HFFc6 (cell line): Measurements from ENCODE around the gene IPO13. TPM values are rescaled to one million over a fixed set of nuclear protein-coding genes. Genes with fewer than 3 reads are reported as not detected.

Source experiments
- DNase-seq: peaks from one replicate; pipeline ENCODE4 v3.0.0-alpha.2; 2018
- H3K27ac Mint-ChIP-seq: 2 replicates; pipeline ENCODE4 v1.8.0; 2020; ENCODE audit warnings: mild to moderate bottlenecking, mixed read lengths
- H3K27me3 Mint-ChIP-seq: 2 replicates; pipeline ENCODE4 v1.8.0; 2021; ENCODE audit warnings: mild to moderate bottlenecking, moderate library complexity, mixed read lengths; ENCODE audit not compliant: insufficient read depth
- H3K36me3 Mint-ChIP-seq: 2 replicates; pipeline ENCODE4 v1.8.0; 2021; ENCODE audit warnings: low read depth, mixed read lengths
- H3K4me1 Mint-ChIP-seq: 2 replicates; pipeline ENCODE4 v1.8.0; 2020; ENCODE audit warnings: low read depth, mixed read lengths
- H3K4me3 Mint-ChIP-seq: 2 replicates; pipeline ENCODE4 v1.8.0; 2020; ENCODE audit warnings: mild to moderate bottlenecking, moderate library complexity, mixed read lengths
- H3K9me3 Mint-ChIP-seq: 2 replicates; pipeline ENCODE4 v1.8.0; 2020; ENCODE audit warnings: mild to moderate bottlenecking, mixed read lengths
- total RNA-seq, 6 experiments: library from RNA; stranded (reverse); fragmentation: NEBNext Ultra II Directional; extraction: Animal tissue kit (Norgen Biotek cat#: 25700); gene quantifications; 2 replicates in 1 of 6; 3 replicates in 5 of 6; pipeline ENCODE4 v1.2.3, GENCODE V29; 2021
- TF ChIP-seq, protein P1 (sequence below): fragments of 200-600 bp; sonication (generic); IDR thresholded peaks from 2 replicates; pipeline ENCODE4 v1.5.0; 2021; ENCODE audit warnings: antibody characterized with exemption, mild to moderate bottlenecking

IPO13 gene
- total RNA-seq, 6 experiments from 2014 or later, result 24.0 to 27.8 (median 25.0) TPM

- H3K4me1 Mint-ChIP-seq, result no peaks in the 10 kb centered on the region
- H3K27ac Mint-ChIP-seq, result no peak overlapping the region
- H3K36me3 Mint-ChIP-seq, result no peaks in the 10 kb centered on the region
- peaks cover 5% of the 10 kb centered on the region for H3K27me3 Mint-ChIP-seq
- H3K4me3 Mint-ChIP-seq, result no peak overlapping the region
- TF ChIP-seq, protein P1, sequence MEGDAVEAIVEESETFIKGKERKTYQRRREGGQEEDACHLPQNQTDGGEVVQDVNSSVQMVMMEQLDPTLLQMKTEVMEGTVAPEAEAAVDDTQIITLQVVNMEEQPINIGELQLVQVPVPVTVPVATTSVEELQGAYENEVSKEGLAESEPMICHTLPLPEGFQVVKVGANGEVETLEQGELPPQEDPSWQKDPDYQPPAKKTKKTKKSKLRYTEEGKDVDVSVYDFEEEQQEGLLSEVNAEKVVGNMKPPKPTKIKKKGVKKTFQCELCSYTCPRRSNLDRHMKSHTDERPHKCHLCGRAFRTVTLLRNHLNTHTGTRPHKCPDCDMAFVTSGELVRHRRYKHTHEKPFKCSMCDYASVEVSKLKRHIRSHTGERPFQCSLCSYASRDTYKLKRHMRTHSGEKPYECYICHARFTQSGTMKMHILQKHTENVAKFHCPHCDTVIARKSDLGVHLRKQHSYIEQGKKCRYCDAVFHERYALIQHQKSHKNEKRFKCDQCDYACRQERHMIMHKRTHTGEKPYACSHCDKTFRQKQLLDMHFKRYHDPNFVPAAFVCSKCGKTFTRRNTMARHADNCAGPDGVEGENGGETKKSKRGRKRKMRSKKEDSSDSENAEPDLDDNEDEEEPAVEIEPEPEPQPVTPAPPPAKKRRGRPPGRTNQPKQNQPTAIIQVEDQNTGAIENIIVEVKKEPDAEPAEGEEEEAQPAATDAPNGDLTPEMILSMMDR, result no peak
- no peak for DNase-seq
- H3K9me3 Mint-ChIP-seq, result no peaks in the 10 kb centered on the region
Measured at GRCh38 chr1:44012404-44012803, 65.7 kb downstream of the IPO13 start.

DNA sequence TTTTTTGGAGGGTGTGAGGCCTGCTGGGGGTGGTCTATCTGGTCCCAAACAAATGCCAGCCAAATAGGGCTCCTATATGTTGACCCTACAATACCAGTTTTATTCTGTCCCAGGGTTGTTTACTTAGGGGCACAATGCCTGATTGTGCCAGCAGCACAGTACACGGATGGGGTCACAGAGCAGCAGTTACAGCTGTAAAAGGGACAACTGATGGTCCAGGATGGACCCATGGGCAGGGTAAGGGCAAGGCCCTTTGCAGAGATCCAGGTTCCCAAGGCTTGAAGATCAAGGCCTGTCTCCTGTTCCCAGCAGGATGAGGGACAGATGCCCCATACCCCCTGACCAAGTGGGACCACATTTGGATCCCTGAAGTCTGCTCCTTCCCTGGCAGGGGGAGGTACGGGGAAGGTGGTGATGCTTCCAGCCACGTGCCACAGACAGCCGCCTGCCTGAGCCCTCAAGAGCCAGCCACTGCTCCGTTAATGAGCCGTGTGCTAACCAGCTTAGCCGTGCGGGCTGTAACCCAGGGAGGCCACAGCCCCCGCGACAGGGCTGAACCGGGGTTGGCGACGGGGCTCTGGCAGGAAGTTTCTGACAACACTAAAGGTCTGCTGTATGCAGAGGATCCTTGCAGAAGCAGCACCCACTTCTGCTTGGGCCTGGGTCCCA lies 66.3 kb downstream of the IPO13 start:
- no peak for DNase-seq
- Mint-ChIP-seq H3K27me3 (peaks cover 4% of the 10 kb centered on the region), H3K36me3 (no peaks in the 10 kb centered on the region), H3K4me3 (no peak overlapping the region), H3K27ac (no peak overlapping the region), H3K4me1 (no peaks in the 10 kb centered on the region), H3K9me3 (no peaks in the 10 kb centered on the region)
- TF ChIP-seq, protein P1, result no peak

DNA sequence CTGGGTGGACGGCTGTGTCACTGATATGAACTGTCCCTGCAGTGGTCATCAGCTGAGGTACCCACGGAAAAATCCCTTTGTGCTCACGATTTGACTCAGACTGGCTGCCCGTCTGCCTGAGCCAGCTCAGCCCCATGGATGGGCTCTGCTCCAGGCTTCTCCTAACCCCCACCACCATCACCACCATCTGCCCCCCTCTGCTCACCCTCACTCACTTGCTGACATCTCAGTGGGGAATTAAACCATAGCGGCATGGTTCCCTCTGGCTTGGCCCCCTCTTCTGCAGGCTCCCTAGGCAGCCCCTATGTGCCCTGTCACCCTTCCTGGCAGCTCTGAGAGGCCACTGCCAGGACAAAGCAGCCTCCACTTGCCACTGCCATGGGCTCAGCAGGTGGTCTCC lies 67.2 kb downstream of the IPO13 start:
- H3K4me1 Mint-ChIP-seq, result no peaks in the 10 kb centered on the region
- peaks cover 3% of the 10 kb centered on the region for H3K27me3 Mint-ChIP-seq
- DNase-seq, result no peak
- H3K4me3 Mint-ChIP-seq, result no peak overlapping the region
- no peak overlapping the region for H3K27ac Mint-ChIP-seq
- H3K9me3 Mint-ChIP-seq, result no peaks in the 10 kb centered on the region
- no peaks in the 10 kb centered on the region for H3K36me3 Mint-ChIP-seq
- TF ChIP-seq, protein P1, result no peak

DNA sequence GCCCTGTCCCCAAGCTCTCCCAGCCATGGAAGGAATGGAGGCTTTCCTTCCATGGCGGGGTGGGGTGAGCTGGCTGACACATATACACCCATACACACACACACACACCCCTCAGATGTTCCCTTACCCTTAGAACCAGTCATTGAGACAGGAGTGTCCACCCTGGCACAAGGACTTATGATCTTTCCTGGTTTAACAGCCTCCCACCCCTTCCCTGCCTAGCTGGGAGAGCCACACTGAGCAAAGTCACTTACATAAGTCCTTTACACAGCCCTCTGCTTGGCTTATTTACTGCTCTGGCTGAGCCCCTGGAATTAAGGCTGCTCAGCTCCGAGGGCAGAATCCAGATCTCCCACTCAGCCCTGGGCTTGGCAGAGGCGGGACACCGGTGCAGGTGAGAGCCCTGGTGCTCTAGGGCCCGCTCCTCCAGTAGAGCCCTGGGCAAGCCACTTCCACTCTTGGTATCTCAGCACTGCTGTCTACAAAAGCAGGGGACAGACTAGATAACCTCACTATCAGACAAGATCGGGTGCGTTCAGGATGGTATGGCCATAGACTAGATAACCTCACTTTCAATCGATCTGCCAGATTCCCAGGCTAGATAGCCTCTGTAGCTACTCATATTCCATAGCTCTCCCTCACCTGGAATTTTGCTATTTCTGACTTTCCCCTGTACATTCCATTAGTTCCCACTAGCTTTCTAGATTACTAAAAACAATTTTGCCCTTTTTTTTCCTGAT lies 67.8 kb downstream of the IPO13 start:
- H3K27ac Mint-ChIP-seq, result no peak overlapping the region
- H3K36me3 Mint-ChIP-seq, result no peaks in the 10 kb centered on the region
- DNase-seq, result no peak
- H3K9me3 Mint-ChIP-seq, result no peaks in the 10 kb centered on the region
- no peak overlapping the region for H3K4me3 Mint-ChIP-seq
- TF ChIP-seq, protein P1, result no peak
- peaks cover 2% of the 10 kb centered on the region for H3K27me3 Mint-ChIP-seq
- no peaks in the 10 kb centered on the region for H3K4me1 Mint-ChIP-seq

DNA sequence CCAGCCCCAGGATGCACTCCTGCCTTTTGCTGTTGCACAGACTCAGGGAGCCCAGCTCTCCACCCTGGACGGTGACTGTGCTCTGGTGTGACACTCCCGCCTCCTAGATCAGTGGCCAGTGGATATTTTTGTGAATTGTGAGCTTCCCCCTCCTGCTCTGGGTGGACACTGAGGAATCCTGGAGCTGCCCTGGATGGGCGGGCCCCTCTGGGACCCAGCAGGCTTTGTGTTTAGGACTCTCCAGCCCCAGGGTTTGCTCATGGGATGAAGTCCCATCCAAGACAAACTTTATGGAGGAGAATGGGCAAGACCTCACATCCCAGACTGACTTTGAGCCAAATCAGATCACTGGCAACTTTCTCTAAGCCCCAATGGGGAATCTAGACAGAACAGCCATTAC lies 68.5 kb downstream of the IPO13 start:
- Mint-ChIP-seq H3K36me3 (no peaks in the 10 kb centered on the region), H3K4me3 (no peak overlapping the region), H3K9me3 (no peaks in the 10 kb centered on the region), H3K27ac (no peak overlapping the region), H3K27me3 (no peaks in the 10 kb centered on the region), H3K4me1 (no peaks in the 10 kb centered on the region)
- TF ChIP-seq, protein P1, result no peak
- no peak for DNase-seq
